Uterus (tissue), 2 donors: Measurements from ENCODE around the gene CSF1.

Experiments
- CTCF ChIP-seq, 4 experiments: fragments of 200-600 bp in 2 of 4; fragments of 450-650 bp in 2 of 4; sonication (generic) in 2 of 4; IDR thresholded peaks; one replicate each; pipeline ENCODE4 v1.5.1; 2016 to 2019; ENCODE audit warnings: antibody characterized with exemption in 4 of 4, mild to moderate bottlenecking in 2 of 4, moderate library complexity in 1 of 4
- POLR2A ChIP-seq, 2 donors: fragments of 450-650 bp; IDR thresholded peaks; one replicate each; pipeline ENCODE4 v1.6.1; 2016; ENCODE audit warnings: antibody characterized with exemption in 2 of 2, mild to moderate bottlenecking in 1 of 2, moderate library complexity in 1 of 2

- TF ChIP-seq POLR2A (IDR thresholded peaks at IDR 0.05) (no peak), CTCF (IDR thresholded peaks at IDR 0.05) (no peak)
Observed at GRCh38 chr1:109942434-109942833, 31.8 kb downstream of the CSF1 start.
